Measurements from ENCODE around the gene LPAR6.

LPAR6 gene

GRCh38 chr13:48414501-48414900 lies 1.6 kb upstream of the LPAR6 start:
- no peak for DNase-seq (ENCODE audit: low spot score)

- DNase-seq (ENCODE audit: low spot score), result no peak
Observed at GRCh38 chr13:48411841-48412531, 927 bp downstream of the LPAR6 start.

GRCh38 chr13:48411147-48411794 lies 1.6 kb downstream of the LPAR6 start:
- DNase-seq (ENCODE audit: low spot score), result no peak

- no peak for DNase-seq (ENCODE audit: low spot score)
Observed at GRCh38 chr13:48410199-48410598, 2.7 kb downstream of the LPAR6 start.

GRCh38 chr13:48405875-48406274 lies 7.0 kb downstream of the LPAR6 start:
- DNase-seq (ENCODE audit: low spot score), result no peak

GRCh38 chr13:48404952-48405351 lies 8.0 kb downstream of the LPAR6 start:
- no peak for DNase-seq (ENCODE audit: low spot score)

- DNase-seq (ENCODE audit: low spot score), result no peak
Observed at GRCh38 chr13:48403913-48404312, 9.0 kb downstream of the LPAR6 start.

GRCh38 chr13:48403151-48403631 lies 9.7 kb downstream of the LPAR6 start:
- no peak for DNase-seq (ENCODE audit: low spot score)

- DNase-seq (ENCODE audit: low spot score), result no peak
Observed at GRCh38 chr13:48402325-48402932, 10.5 kb downstream of the LPAR6 start.

GRCh38 chr13:48401480-48401879 lies 11.4 kb downstream of the LPAR6 start:
- DNase-seq (ENCODE audit: low spot score), result no peak

GRCh38 chr13:48400850-48401291 lies 12.0 kb downstream of the LPAR6 start:
- no peak for DNase-seq (ENCODE audit: low spot score)

- no peak for DNase-seq (ENCODE audit: low spot score)
Observed at GRCh38 chr13:48400090-48400694, 12.7 kb downstream of the LPAR6 start.

GRCh38 chr13:48398450-48399095 lies 14.3 kb downstream of the LPAR6 start:
- DNase-seq (ENCODE audit: low spot score), result no peak

GRCh38 chr13:48397744-48398143 lies 15.2 kb downstream of the LPAR6 start:
- DNase-seq (ENCODE audit: low spot score), result no peak

GRCh38 chr13:48393698-48394085 lies 19.2 kb downstream of the LPAR6 start:
- no peak for DNase-seq (ENCODE audit: low spot score)

GRCh38 chr13:48393030-48393697 lies 19.7 kb downstream of the LPAR6 start:
- DNase-seq (ENCODE audit: low spot score), result no peak

- no peak for DNase-seq (ENCODE audit: low spot score)
Observed at GRCh38 chr13:48391257-48391656, 21.7 kb downstream of the LPAR6 start.

- DNase-seq (ENCODE audit: low spot score), result no peak
Observed at GRCh38 chr13:48386816-48387215, 26.1 kb downstream of the LPAR6 start.

GRCh38 chr13:48383384-48383783 lies 29.5 kb downstream of the LPAR6 start:
- DNase-seq (ENCODE audit: low spot score), result no peak

GRCh38 chr13:48380581-48380980 lies 32.3 kb downstream of the LPAR6 start:
- DNase-seq (ENCODE audit: low spot score), result no peak

- DNase-seq (ENCODE audit: low spot score), result no peak
Observed at GRCh38 chr13:48377857-48378256, 35.1 kb downstream of the LPAR6 start.

GRCh38 chr13:48370815-48371214 lies 42.1 kb downstream of the LPAR6 start:
- no peak for DNase-seq (ENCODE audit: low spot score)
